ENCODE measurements around the gene RNASE7.

DNA sequence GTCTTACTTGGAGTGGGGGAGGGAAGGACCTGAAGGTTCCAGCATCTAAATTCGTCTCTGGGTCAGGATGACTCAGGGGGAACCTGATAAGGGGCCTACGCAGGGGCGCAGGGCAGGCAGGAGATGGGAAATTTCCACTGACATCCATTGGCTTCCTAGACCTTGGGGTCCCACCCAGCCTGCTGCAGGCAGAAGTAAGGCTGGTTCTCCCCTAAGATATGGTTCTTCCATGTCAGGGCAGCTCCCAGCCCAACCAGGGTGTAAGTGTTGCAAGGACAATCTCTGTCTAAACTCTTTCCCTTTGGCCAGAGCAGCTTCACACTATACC, 15.2 kb upstream of the RNASE7 start:
- TF ChIP-seq POLR2AphosphoS5 (IDR thresholded peaks at IDR 0.05; ENCODE audit: low read depth, low read length) (no peak), CEBPB (IDR thresholded peaks at IDR 0.05; ENCODE audit: low read depth) (no peak), POLR2A (IDR thresholded peaks at IDR 0.05; ENCODE audit: borderline replicate concordance, extremely low read depth, insufficient read depth, insufficient read length) (no peak), YY1 (IDR thresholded peaks at IDR 0.05; ENCODE audit: extremely low read depth, insufficient replicate concordance, low read depth, low read length) (no peak), EZH2 (IDR thresholded peaks at IDR 0.05) (no peak)
- TF ChIP-seq, protein P1, sequence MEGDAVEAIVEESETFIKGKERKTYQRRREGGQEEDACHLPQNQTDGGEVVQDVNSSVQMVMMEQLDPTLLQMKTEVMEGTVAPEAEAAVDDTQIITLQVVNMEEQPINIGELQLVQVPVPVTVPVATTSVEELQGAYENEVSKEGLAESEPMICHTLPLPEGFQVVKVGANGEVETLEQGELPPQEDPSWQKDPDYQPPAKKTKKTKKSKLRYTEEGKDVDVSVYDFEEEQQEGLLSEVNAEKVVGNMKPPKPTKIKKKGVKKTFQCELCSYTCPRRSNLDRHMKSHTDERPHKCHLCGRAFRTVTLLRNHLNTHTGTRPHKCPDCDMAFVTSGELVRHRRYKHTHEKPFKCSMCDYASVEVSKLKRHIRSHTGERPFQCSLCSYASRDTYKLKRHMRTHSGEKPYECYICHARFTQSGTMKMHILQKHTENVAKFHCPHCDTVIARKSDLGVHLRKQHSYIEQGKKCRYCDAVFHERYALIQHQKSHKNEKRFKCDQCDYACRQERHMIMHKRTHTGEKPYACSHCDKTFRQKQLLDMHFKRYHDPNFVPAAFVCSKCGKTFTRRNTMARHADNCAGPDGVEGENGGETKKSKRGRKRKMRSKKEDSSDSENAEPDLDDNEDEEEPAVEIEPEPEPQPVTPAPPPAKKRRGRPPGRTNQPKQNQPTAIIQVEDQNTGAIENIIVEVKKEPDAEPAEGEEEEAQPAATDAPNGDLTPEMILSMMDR (IDR thresholded peaks at IDR 0.05 in 2 of 3, conservative IDR thresholded peaks at IDR 0.05 in 1 of 3; ENCODE audit: borderline replicate concordance in 1 of 3, insufficient read depth in 1 of 3, low read depth in 2 of 3, low read length in 2 of 3): no peak
- TF ChIP-seq, protein P2, sequence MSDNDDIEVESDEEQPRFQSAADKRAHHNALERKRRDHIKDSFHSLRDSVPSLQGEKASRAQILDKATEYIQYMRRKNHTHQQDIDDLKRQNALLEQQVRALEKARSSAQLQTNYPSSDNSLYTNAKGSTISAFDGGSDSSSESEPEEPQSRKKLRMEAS (IDR thresholded peaks at IDR 0.05): no peak
